A204.1 (cell line): Measurements from ENCODE around the gene PBLD.

Source experiments
- FAIRE-seq: peaks from 2 replicates; lab custom pipeline; 2012; peaks lifted over from hg19 to GRCh38; lab: Jason Lieb, UNC

The PBLD gene

GRCh38 chr10:68233046-68233445 lies 99.7 kb downstream of the PBLD start:
- FAIRE-seq, result no peak
